Kidney (tissue), 14 donors: ENCODE data around the gene FAM32A. TPM values are rescaled to one million over a fixed set of nuclear protein-coding genes. Genes with fewer than 3 reads are reported as not detected.

Experiments used
- DNase-seq, 5 donors: peaks; one replicate each; pipeline ENCODE4 v3.0.0-alpha.2; 2013 to 2020
- FAIRE-seq: peaks from 2 replicates; lab custom pipeline; 2012; peaks lifted over from hg19 to GRCh38; lab: Jason Lieb, UNC
- H3K27ac ChIP-seq, 2 donors: one replicate each; pipeline ENCODE4 v1.7.0; 2013; ENCODE audit warnings: low read depth in 2 of 2, low read length in 2 of 2, inconsistent platforms in 1 of 2
- H3K27me3 ChIP-seq: one replicate; pipeline ENCODE4 v1.7.1; 2013; ENCODE audit warnings: low read length, inconsistent platforms; ENCODE audit not compliant: control insufficient read depth, insufficient read depth
- H3K36me3 ChIP-seq, 3 donors: one replicate each; pipeline versions ENCODE4 v1.7.0 to v1.7.1; 2013; ENCODE audit warnings: low read length in 3 of 3, control low read depth in 1 of 3, inconsistent platforms in 1 of 3; ENCODE audit not compliant: insufficient read depth in 3 of 3, control insufficient read depth in 2 of 3
- H3K4me1 ChIP-seq, 3 donors: one replicate each; pipeline versions ENCODE4 v1.7.0 to v1.7.1; 2013; ENCODE audit warnings: low read length in 3 of 3, inconsistent platforms in 1 of 3, low read depth in 1 of 3; ENCODE audit not compliant: control insufficient read depth in 2 of 3, insufficient read depth in 2 of 3
- H3K4me3 ChIP-seq, 3 donors: one replicate each; pipeline versions ENCODE4 v1.7.0 to v1.8.1; 2013; ENCODE audit warnings: low read length in 3 of 3, control low read depth in 1 of 3, inconsistent platforms in 1 of 3
- H3K9ac ChIP-seq, 3 donors: one replicate each; pipeline versions ENCODE4 v1.7.0 to v1.7.1; 2013; ENCODE audit warnings: low read length in 3 of 3, control low read depth in 1 of 3, inconsistent platforms in 1 of 3
- H3K9me3 ChIP-seq, 3 donors: one replicate each; pipeline versions ENCODE4 v1.7.0 to v1.7.1; 2013; ENCODE audit warnings: low read length in 3 of 3, control low read depth in 1 of 3, inconsistent platforms in 1 of 3; ENCODE audit not compliant: control insufficient read depth in 2 of 3, insufficient read depth in 1 of 3
- intact Hi-C: fragments of 100-400 bp; cut with DNase I; formaldehyde crosslinking; loops from one replicate; pipeline ENCODE4 v1.11.1; 2022
- polyA plus RNA-seq: library from polyadenylated mRNA; stranded (reverse); fragments of 350-450 nt; fragmentation: Illumina TruSeq; extraction: RNeasy Lipid Tissue Mini Kit (QIAGEN cat#74804); gene quantifications from one replicate; pipeline ENCODE4 v1.2.3, GENCODE V29; 2014; ENCODE audit warnings: low read depth, low replicate concordance; ENCODE audit not compliant: insufficient read depth
- total RNA-seq: library from RNA; stranded (reverse); fragmentation: NEBNext Ultra II Directional; extraction: Animal tissue kit (Norgen Biotek cat#: 25700); gene quantifications from one replicate; pipeline ENCODE4 v1.2.1, GENCODE V29; 2021
- TF ChIP-seq, protein P1 (sequence below): IDR thresholded peaks from 3 replicates; pipeline ENCODE4 v1.5.1; 2012; ENCODE audit warnings: mild to moderate bottlenecking, moderate library complexity, borderline replicate concordance; ENCODE audit not compliant: insufficient read depth; ENCODE audit errors: extremely low read depth
- donor health status: control.
- donor health status: control.
- donor health status: control.
- donor health status: control.
- donor health status: control.
- donor health status: DM: yes; HTN: yes; CAD: no.
- donor health status: Normal renal cell carcinoma (clear cell type).

FAM32A gene
- total and polyA plus RNA-seq, 2 donors from 2014 or later = 53.5 to 105 TPM

DNA sequence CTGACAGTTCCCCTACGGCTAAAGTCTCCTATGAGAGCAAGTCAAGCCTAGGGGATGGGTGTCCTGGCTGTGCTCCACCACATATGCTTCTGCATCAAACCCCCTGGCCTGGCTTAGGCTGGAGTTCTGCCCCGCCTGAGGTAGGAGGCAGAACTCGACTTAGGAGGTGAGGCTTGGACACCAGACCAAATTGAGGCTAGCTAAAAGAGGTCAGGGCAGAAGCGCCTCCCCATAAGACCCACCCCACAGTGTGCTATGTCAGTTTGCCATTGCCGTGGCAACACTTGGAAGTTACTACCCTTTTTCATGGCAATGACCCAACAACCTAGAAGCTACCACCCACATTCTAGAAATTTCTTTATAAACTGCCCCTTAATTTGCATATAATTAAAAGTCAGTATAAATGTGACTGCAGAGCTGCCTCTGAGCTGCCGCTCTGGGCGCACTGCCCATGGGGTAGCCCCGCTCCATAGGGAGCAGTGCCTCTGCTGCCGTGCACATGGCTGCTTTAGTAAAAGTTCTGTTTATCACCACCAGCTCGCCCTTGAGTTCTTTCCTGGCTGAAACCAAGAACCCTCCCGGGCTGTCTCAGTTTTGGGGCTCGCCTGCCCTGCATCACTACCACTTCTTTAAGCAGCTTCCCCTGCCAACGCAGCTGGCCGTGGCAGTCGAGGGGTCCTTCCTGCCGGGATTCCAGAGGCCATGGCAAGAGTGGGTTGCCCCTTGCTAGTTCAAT lies 32.7 kb downstream of the FAM32A start:
- TF ChIP-seq, protein P1, sequence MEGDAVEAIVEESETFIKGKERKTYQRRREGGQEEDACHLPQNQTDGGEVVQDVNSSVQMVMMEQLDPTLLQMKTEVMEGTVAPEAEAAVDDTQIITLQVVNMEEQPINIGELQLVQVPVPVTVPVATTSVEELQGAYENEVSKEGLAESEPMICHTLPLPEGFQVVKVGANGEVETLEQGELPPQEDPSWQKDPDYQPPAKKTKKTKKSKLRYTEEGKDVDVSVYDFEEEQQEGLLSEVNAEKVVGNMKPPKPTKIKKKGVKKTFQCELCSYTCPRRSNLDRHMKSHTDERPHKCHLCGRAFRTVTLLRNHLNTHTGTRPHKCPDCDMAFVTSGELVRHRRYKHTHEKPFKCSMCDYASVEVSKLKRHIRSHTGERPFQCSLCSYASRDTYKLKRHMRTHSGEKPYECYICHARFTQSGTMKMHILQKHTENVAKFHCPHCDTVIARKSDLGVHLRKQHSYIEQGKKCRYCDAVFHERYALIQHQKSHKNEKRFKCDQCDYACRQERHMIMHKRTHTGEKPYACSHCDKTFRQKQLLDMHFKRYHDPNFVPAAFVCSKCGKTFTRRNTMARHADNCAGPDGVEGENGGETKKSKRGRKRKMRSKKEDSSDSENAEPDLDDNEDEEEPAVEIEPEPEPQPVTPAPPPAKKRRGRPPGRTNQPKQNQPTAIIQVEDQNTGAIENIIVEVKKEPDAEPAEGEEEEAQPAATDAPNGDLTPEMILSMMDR = no peak
- no peak for FAIRE-seq
- H3K4me3 ChIP-seq = no peak overlapping the region
- peaks cover 2 to 21% (median 6%) of the 10 kb centered on the region in 3 donors for H3K36me3 ChIP-seq
- H3K9me3 ChIP-seq = peaks cover 0 to 12% (median 11%) of the 10 kb centered on the region in 3 donors
- H3K27me3 ChIP-seq = no peaks in the 10 kb centered on the region
- no peak for DNase-seq
- H3K27ac ChIP-seq = no peak overlapping the region
- H3K9ac ChIP-seq = no peak overlapping the region
- H3K4me1 ChIP-seq = no peaks in the 10 kb centered on the region
- intact Hi-C loops = no loop called here

DNA sequence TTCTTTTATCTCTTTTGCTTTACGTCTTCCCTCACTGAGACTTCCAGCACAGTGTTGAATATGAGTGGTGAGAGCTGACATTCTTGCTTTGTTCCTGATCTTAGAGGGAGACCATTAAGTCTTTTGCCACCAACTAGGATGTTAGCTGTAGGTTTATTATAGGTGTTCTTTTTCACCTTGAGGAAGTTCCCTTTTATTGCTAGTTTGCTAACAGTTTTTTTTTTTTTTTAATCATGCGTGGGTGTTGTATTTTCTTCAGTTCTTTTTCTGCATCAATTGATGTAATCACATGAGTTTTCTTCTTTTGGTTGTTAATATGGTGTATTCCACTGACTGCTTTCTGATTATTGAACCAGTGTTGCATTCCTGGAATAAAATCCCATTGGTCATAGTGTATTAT lies 33.6 kb downstream of the FAM32A start:
- peaks cover 2 to 28% (median 7%) of the 10 kb centered on the region in 3 donors for H3K36me3 ChIP-seq
- intact Hi-C loops = no loop called here

DNA sequence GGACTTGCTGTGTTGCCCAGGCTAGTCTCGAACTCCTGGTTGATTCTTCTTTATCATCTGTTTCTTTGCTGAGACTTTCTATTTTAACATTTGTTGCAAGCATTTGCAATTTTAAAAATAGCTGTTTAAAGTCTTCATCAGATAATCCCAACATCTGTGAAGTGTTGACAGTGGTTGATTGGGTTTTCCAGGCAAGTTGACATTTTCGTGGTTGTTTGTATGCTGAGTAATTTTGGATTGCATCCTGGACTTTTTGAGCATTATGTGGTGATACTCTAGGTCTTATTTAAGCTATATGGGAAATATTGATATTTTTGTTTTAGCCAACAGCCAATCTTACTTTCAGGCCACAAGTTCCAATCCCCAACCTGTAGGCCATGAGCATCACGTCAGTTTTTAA lies 37.6 kb downstream of the FAM32A start:
- DNase-seq = no peak
- intact Hi-C loops = no loop called here
- no peak overlapping the region for H3K27ac ChIP-seq
- TF ChIP-seq, protein P1 = no peak
- FAIRE-seq = no peak
- peaks cover 2 to 54% (median 10%) of the 10 kb centered on the region in 3 donors for H3K36me3 ChIP-seq
- H3K4me3 ChIP-seq = no peak overlapping the region
- no peak overlapping the region for H3K9ac ChIP-seq
- H3K9me3 ChIP-seq = peaks cover 0 to 12% (median 11%) of the 10 kb centered on the region in 3 donors
- H3K27me3 ChIP-seq = no peaks in the 10 kb centered on the region
- no peaks in the 10 kb centered on the region for H3K4me1 ChIP-seq

More for the DNA sequence above, 33.6 kb downstream of the FAM32A start:
- H3K9me3 ChIP-seq = peaks cover 0 to 12% (median 11%) of the 10 kb centered on the region in 3 donors
- FAIRE-seq (no peak), DNase-seq (no peak)
- H3K9ac ChIP-seq = no peak overlapping the region
- no peak overlapping the region for H3K4me3 ChIP-seq
- TF ChIP-seq, protein P1 = no peak
- no peaks in the 10 kb centered on the region for H3K4me1 ChIP-seq
- H3K27ac ChIP-seq = no peak overlapping the region
- H3K27me3 ChIP-seq = no peaks in the 10 kb centered on the region
